ENCODE data around the gene PHACTR1. TPM values are rescaled to one million over a fixed set of nuclear protein-coding genes. Genes with fewer than 3 reads are reported as not detected.

Gene PHACTR1
- total and polyA plus RNA-seq, 12 donors, result 0.77 to 16.0 (median 3.5) TPM

DNA sequence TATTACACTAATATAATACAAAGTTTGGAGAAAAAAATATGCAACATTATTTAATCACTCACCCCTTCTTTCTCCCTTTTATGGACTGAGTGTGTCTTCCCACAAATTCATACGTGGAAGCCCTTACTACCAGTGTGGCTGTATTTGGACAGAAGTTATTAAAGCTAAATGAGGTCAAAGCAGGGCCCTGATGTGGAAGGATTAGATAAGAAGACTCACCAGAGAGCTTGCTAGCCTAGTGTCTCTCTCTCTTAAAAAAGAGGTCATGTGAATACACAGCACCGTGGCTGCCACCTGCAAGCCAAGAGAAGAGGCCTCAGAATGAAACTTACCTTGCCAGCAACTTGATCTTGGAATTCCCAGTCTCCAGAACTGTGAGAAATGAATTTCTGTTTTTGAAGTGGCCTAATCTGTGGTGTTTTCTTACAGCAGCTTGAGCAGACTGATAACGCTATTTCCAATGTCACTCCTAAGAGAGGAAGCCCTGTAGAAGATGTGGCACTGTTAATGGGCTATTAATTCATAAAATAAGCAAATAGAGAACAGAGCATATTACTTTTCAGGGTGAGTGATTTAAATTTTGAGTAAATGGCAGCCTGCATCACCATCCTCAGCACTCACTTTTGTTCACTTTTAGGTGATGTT lies 378.3 kb downstream of the PHACTR1 start:
- WGBS, 4 donors, result 53 to 68% (median 56%) methylated on average over 3 of the region's 3 CpGs
- Histone ChIP-seq H3K27me3 (no peaks in the 10 kb centered on the region), H3K4me3 (no peak overlapping the region), H3K4me1 (replicated peaks in 1 of 2) (no peaks in the 10 kb centered on the region), H3K27ac (no peak overlapping the region), H3K36me3 (replicated peaks in 1 of 2) (no peaks in the 10 kb centered on the region), H3K9me3 (replicated peaks in 1 of 3) (no peaks in the 10 kb centered on the region)
- no peak for TF ChIP-seq POLR2A (IDR thresholded peaks at IDR 0.05)
- TF ChIP-seq, protein P1, sequence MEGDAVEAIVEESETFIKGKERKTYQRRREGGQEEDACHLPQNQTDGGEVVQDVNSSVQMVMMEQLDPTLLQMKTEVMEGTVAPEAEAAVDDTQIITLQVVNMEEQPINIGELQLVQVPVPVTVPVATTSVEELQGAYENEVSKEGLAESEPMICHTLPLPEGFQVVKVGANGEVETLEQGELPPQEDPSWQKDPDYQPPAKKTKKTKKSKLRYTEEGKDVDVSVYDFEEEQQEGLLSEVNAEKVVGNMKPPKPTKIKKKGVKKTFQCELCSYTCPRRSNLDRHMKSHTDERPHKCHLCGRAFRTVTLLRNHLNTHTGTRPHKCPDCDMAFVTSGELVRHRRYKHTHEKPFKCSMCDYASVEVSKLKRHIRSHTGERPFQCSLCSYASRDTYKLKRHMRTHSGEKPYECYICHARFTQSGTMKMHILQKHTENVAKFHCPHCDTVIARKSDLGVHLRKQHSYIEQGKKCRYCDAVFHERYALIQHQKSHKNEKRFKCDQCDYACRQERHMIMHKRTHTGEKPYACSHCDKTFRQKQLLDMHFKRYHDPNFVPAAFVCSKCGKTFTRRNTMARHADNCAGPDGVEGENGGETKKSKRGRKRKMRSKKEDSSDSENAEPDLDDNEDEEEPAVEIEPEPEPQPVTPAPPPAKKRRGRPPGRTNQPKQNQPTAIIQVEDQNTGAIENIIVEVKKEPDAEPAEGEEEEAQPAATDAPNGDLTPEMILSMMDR (IDR thresholded peaks at IDR 0.05), result no peak
- intact Hi-C loops (cut with DNase I), result no loop called here
- DNase-seq, result no peak

DNA sequence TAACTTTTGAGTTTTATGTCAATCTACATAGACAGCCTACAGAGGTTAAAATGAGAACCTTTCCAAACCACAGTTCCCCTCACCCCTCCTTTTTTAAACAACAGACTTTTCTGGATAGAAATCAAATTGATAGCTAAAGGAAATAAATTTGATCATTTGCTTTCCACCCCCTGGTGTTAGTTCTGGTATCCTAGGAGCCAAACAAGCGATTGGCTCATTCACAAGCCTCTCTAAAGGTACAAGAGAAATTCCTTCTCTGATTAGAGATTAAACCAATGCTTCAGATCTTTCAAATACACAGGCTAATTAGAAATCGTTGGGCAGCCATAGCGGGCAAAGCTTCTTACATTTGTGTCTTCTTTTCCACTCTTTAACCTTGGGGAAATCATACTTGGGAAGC lies 379.5 kb downstream of the PHACTR1 start:
- DNase-seq, result no peak
- H3K4me3 ChIP-seq, result no peak overlapping the region
- TF ChIP-seq, protein P1 (IDR thresholded peaks at IDR 0.05), result no peak
- TF ChIP-seq POLR2A (IDR thresholded peaks at IDR 0.05), result no peak
- H3K9me3 ChIP-seq (replicated peaks in 1 of 3), result no peaks in the 10 kb centered on the region
- no peaks in the 10 kb centered on the region for H3K4me1 ChIP-seq (replicated peaks in 1 of 2)
- 83 to 88% (median 85%) methylated on average over 3 of the region's 3 CpGs for WGBS, 4 donors
- intact Hi-C loops (cut with DNase I), result no loop called here
- H3K27ac ChIP-seq, result no peak overlapping the region
- no peaks in the 10 kb centered on the region for H3K27me3 ChIP-seq
- no peaks in the 10 kb centered on the region for H3K36me3 ChIP-seq (replicated peaks in 1 of 2)

DNA sequence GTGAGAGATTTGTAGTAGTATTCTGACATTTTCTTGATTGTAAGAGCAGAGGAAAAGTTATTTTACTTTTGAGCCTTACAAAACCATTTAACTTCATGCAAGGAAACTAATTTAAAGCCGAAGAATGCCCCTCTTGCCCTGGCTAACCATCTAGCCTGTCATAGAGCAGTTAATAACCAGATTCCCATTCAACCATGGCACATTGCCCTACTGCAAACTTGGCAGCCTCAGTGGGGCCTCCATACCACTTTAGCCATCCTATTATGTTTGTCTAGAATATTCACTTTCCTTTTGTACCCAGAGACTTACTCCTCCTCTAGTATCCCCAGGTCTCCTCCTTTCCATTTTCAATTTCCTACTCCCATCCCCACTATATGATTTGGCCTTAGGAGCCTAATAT lies 380.9 kb downstream of the PHACTR1 start:
- Histone ChIP-seq H3K9me3 (replicated peaks in 1 of 3) (no peaks in the 10 kb centered on the region), H3K27me3 (no peaks in the 10 kb centered on the region), H3K4me1 (replicated peaks in 1 of 2) (no peaks in the 10 kb centered on the region), H3K4me3 (no peak overlapping the region), H3K36me3 (replicated peaks in 1 of 2) (no peaks in the 10 kb centered on the region), H3K27ac (no peak overlapping the region)
- intact Hi-C loops (cut with DNase I), result no loop called here
- no peak for DNase-seq
- 60 to 92% (median 86%) methylated on average over 1 of the region's 1 CpG for WGBS, 4 donors
- no peak for TF ChIP-seq POLR2A (IDR thresholded peaks at IDR 0.05)
- TF ChIP-seq, protein P1 (IDR thresholded peaks at IDR 0.05), result no peak

DNA sequence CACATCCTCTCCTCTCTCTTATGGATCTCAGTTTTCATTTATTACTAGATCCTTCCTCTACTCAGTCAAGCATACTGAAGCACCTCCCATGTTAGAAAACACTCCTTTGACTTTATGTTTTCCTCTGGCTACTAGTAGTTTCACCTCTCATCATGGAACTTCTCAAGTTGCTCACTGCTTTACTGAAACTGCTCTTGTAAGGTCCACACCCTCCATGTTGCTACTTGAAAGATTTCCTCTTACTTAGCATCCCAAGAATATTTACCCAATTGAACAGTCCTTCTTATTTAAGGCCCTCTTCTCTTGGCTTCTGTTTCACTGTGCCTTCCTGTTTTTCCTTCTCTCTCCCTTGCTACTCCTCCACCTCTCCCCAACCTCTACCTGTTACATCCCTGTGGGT lies 381.4 kb downstream of the PHACTR1 start:
- no peak overlapping the region for H3K4me3 ChIP-seq
- no peak for DNase-seq
- no peak for TF ChIP-seq POLR2A (IDR thresholded peaks at IDR 0.05)
- TF ChIP-seq, protein P1 (IDR thresholded peaks at IDR 0.05), result no peak
- H3K27me3 ChIP-seq, result no peaks in the 10 kb centered on the region
- intact Hi-C loops (cut with DNase I), result no loop called here
- H3K9me3 ChIP-seq (replicated peaks in 1 of 3), result no peaks in the 10 kb centered on the region
- no peaks in the 10 kb centered on the region for H3K4me1 ChIP-seq (replicated peaks in 1 of 2)
- no peaks in the 10 kb centered on the region for H3K36me3 ChIP-seq (replicated peaks in 1 of 2)
- H3K27ac ChIP-seq, result no peak overlapping the region
